ENCODE measurements around the gene LYL1. TPM values are rescaled to one million over a fixed set of nuclear protein-coding genes. Genes with fewer than 3 reads are reported as not detected.

The LYL1 gene
- total and polyA plus RNA-seq, 2 donors (not counting 1 experiment from before 2014, with no cell fraction given): 112 to 125 TPM

- peaks cover 38% of the 10 kb centered on the region for H4K20me1 ChIP-seq (ENCODE audit: control insufficient read depth, insufficient read depth, low read length, poor library complexity, severe bottlenecking)
- peak within 1 kb of the TSS; percentile 99 for H3K4me3 Mint-ChIP-seq
Measured at GRCh38 chr19:13117772-13118423, 15.2 kb upstream of the LYL1 start, which contains the start of gene NACC1. NACC1 (plus strand) TSS chr19:13118264; CDS start chr19:13135208, 16,944 bp downstream.

More at GRCh38 chr19:13117772-13118423, 15.2 kb upstream of the LYL1 start, which contains the start of gene NACC1:
- Histone ChIP-seq H3K27ac (ENCODE audit: low read length in 2 of 2) (peak within 1 kb of the TSS; percentile 47 to 81), H3K9ac (ENCODE audit: low read length) (peak within 1 kb of the TSS; percentile 93), H3K4me3 (ENCODE audit: control extremely low read depth in 1 of 5, extremely low read depth in 1 of 5, insufficient read depth in 1 of 5, low read depth in 2 of 5, low read length in 4 of 5) (peak within 1 kb of the TSS; percentile 81 to 97 (median 85)), H3K79me2 (ENCODE audit: control insufficient read depth, insufficient read depth, low read length) (peaks cover 73% of the 10 kb centered on the region), H2AFZ (ENCODE audit: insufficient read depth, low read depth, low read length, poor library complexity, severe bottlenecking) (peak within 1 kb of the TSS; percentile 86), H3K4me2 (replicated peaks; ENCODE audit: low read depth, low read length, poor library complexity, severe bottlenecking) (peak within 1 kb of the TSS; percentile 97), H3K4me1 (ENCODE audit: control insufficient read depth in 2 of 2, insufficient read depth in 2 of 2, low read length in 2 of 2) (peaks cover 26 to 46% of the 10 kb centered on the region in 2 donors), H3K36me3 (replicated peaks in 1 of 2; ENCODE audit: control extremely low read depth in 1 of 2, control insufficient read depth in 1 of 2, extremely low read depth in 1 of 2, insufficient read depth in 2 of 2, low read length in 1 of 2) (peaks cover 0 to 8% of the 10 kb centered on the region in 2 experiments), H3K9me3 (ENCODE audit: control extremely low read depth in 1 of 3, control insufficient read depth in 2 of 3, insufficient read depth in 1 of 3, low read length in 2 of 3) (peaks cover 0 to 4% (median 0%) of the 10 kb centered on the region in 3 donors), H3K27me3 (replicated peaks in 1 of 4; ENCODE audit: control extremely low read depth in 1 of 4, control insufficient read depth in 3 of 4, insufficient read depth in 4 of 4, low read length in 3 of 4) (no peaks in the 10 kb centered on the region)
- H3K4me1 Mint-ChIP-seq: peaks cover 55% of the 10 kb centered on the region
- DNase-seq (peak; percentile 92), ATAC-seq (ENCODE audit: low read depth) (peak; percentile 78)
- no peaks in the 10 kb centered on the region for H3K27me3 Mint-ChIP-seq
- CTCF ChIA-PET: interaction anchor here (0.6 to 3.2 kb wide), 12 partner anchors 9 to 957 kb away, joined by 3 to 31 read pairs (median 6); no protein-coding TSS in a partner anchor
- no peaks in the 10 kb centered on the region for H3K9me3 Mint-ChIP-seq (ENCODE audit: insufficient read depth)
- intact Hi-C loops (cut with micrococcal nuclease): loop anchor here (1.0 to 5.0 kb wide), 2 partner anchors 32 to 89 kb away; partner anchors contain the start of genes IER2 and STX10
- 3% methylated on average over 64 of the region's 65 CpGs for WGBS (ENCODE audit: insufficient coverage)
- peak within 1 kb of the TSS; percentile 95 for H3K27ac Mint-ChIP-seq
- POLR2A ChIA-PET: interaction anchor here (0.6 to 4.8 kb wide), 10 partner anchors 13 to 340 kb away, joined by 3 to 80 read pairs (median 18); partner anchors contain the start of genes IER2, LYL1 and STX10
- TF ChIP-seq CTCF (IDR thresholded peaks at IDR 0.05): no peak
- no peak for TF ChIP-seq EZH2 (IDR thresholded peaks at IDR 0.05; ENCODE audit: borderline replicate concordance, insufficient read depth, low read depth, low read length, poor library complexity, severe bottlenecking)
